OCI-LY7 (cell line): ENCODE data around the gene SWSAP1.

Experiments used
- CTCF ChIP-seq: fragments of 200-600 bp; sonication (generic); conservative IDR thresholded peaks from 2 replicates; pipeline ENCODE4 v1.5.1; 2014; ENCODE audit warnings: mild to moderate bottlenecking, antibody characterized with exemption, low read length, moderate library complexity, mixed read lengths
- EZH2phosphoT487 ChIP-seq: fragments of 200-600 bp; sonication (generic); IDR thresholded peaks from 2 replicates; pipeline ENCODE4 v1.6.1; 2018; ENCODE audit warnings: low read depth, borderline replicate concordance, mild to moderate bottlenecking, mixed run types, antibody characterized with exemption, low read length, moderate library complexity, mixed read lengths

GRCh38 chr19:11423164-11423790, 48.8 kb downstream of the SWSAP1 start:
- no peak for TF ChIP-seq CTCF
- no peak for TF ChIP-seq EZH2phosphoT487
